DMS153 treated with DMSO at 0.1 percent for 48 hours (cell line): ENCODE measurements around the gene SGPL1.

Source experiments
- DNase-seq: peaks from one replicate; lab custom pipeline; 2025; ENCODE audit not compliant: unreplicated experiment; lab: John Stamatoyannopoulos, UW

SGPL1 gene

DNA sequence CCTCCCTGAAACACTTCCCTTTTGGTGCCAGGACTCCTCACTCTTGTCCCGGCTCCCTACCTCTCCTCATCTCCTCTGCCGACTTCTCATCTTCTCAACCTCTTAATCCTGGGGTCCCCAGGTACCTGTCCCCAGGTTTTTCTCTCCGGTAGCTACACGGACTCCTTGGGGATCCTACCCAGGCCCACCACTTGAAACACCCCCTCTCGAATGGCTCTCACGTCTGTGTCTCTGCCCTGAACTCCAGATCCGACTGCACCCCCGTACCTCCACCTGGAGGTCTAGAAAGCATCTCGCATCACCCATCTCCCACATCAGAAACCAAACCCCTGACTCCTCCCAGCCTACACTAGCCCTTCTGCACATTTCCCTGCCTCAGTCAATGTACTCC is 35.4 kb upstream of the SGPL1 start:
- no peak for DNase-seq

DNA sequence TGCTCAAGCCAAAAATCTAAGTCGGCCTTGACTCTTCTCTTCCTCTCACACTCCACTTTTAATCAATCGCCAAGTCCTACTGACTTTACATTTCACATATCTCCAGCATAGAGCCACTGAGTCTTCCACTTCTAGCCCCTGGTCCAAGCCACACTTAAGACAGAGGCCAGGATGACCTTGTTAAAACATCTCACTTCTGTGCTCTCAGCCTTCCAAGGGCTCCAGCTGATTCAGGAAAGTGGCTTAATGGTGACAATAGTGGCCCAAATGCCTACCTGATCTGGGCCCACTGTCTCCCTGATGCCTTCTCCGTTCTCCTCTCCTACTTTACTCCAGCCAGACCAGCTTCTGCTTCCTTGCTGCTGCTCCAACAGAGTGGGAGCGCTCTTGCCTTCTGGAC is 35.0 kb upstream of the SGPL1 start:
- no peak for DNase-seq

DNA sequence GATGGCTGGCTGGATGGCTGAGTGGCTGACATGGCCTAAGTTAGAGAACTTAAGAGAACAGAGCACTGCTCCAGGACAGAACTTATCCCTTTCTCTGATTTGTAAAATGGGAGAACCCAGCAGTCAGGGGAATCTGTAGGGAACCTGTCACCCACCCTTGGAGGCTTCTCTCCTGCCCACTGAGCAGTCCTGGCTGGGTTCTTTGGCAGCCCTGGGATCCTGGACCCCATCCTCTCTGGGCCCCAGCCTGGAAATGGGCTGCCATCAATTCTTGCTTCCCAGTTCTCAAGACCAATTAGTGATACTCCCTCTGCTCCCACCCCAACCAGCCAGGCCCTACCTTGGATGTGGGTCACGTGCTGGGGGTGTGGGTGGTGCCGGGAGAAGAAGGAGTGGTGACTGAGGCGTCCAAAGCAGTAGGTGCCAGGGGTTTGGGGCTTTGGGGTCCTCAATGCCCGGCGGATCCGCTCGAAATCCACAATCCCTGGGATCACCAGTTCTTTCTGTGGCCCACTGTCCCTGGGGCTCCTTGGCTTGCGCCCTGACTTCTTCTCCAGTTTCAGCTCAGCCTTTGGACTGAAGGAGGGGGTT is 34.2 kb upstream of the SGPL1 start:
- no peak for DNase-seq

DNA sequence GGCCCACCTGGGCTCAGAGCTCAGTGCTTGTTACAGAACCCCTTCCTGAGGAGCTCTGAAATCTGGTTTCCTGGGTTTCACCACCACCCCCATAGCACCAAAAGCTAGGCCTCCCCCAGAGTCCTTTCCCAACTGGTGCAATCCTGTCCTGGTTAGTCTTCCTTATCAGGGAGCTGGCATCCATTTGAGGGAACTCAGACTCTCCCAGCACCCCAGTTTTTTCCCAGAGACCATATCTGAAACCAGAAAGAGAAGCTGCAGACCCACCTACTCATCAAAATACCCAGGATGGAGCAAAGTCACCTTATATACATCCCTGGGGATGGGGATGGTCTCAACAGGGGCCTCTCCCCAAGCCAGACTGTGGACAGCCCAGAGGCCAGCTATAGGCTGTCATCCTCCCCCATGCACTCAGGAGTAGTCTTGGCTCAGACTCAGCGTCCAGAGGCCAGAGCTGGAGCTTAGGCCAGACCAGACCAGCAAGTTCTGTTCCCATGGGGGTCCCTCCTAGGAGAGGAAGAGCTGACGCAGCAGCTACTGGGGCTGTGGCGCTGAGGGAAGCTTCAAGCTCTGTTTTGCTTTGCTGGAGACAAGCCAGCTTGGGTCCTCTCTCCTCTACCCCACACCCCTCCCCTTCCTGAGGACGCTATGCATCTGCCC is 33.5 kb upstream of the SGPL1 start:
- no peak for DNase-seq

DNA sequence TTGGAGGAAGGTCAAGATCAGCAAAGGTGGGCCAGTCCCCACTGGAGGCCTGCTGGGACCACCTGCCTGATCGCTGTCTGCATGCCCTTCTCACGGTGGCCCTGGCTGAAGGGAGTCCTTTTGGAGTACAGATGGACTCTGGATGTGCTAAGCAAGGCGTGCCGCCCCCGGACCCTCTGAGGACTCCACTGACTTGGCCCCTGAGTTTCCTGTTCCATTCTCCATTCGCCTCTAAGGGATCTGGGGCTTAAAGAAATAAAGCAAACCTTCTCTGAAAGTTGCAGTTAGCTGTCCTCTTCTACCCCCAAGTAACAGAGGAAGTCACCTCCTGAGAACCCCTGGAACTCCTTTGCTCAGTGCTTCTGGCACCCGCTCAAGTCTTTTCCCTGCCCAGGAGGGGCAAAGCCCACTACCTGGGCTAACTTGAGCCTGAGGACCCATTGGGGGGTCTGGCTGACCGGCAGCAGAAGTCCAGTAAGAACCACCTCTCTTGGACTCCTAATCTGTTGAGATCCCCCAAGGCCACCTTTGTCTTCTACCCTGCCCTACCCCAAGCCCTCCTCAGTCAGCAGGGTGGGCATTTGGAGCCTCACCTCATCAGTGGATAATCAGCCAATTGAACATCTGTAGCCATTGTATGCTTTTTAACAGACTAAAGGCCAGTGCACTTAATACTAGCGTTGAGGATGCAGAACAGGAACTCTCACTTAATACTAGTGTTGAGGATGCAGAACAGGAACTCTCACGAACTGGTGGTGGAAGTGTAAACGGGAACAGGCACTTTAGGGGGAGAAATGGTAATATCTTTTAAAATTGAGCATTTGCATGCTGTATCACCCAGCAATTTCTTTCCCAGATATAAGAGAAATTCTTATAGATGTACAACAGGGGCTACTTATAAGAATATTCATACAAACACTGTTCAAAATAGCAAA is 32.7 kb upstream of the SGPL1 start:
- DNase-seq: no peak

DNA sequence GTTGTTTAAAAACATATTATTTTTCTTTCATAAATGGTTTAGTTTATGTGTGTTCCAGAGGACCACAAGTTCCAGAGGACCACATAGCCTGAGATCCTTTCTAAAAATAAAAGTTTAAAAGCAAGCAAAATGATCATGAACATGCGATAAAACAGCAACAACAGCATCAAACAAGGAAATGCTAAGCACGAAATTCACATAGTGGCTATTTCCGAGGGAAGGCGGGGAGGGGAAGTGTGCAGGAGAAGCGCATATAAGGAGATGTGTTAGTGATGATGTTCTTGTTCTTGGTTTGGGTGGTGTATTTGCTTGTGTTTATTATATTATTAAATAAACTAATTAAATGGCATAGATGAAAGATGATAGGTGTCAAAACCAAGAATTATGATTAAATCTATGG is 31.7 kb upstream of the SGPL1 start:
- no peak for DNase-seq

DNA sequence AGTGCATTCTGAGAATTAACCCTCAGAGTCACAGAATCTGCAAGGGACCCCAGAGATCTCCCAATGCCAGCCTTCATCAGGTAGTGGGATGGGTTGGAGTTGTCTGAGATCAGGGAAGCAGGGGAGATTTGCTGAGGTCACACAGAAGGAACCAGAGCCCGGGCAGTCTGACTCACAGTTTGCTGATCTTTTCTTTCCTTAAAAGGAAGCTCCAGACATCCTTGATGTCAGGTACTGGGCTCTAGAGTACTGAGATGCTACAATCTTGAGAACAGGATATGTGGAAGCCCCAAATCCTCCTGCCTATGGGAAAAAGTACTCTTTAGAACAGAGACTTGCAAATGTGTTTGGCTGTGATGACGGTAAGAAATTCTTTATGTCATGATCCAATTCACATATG is 31.3 kb upstream of the SGPL1 start:
- no peak for DNase-seq

DNA sequence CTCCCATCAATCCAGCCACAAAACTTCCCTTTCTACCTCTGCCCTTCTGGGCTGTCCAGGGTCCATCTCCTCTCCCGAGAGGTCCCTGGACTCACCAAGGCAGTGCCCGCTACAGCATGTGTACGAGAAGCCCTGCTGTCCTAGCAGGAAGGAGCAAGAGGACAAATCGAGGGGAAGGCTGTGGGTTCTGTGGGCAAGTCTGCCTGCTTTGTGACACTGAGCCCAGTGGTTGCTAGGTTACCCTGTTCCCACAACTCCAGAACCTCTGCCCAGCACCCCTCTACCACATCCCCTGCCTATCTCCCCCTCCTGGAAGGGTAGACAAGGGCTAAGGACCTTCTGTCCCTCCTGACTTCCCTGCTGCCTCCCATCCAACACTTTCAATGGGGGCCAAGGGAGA is 30.6 kb upstream of the SGPL1 start, which contains the start of gene TBATA:
TBATA (minus strand) TSS at position 188 of the 400 bp plus-strand sequence. CDS start 1,998 bp downstream, outside the sequence.
- no peak for DNase-seq

DNA sequence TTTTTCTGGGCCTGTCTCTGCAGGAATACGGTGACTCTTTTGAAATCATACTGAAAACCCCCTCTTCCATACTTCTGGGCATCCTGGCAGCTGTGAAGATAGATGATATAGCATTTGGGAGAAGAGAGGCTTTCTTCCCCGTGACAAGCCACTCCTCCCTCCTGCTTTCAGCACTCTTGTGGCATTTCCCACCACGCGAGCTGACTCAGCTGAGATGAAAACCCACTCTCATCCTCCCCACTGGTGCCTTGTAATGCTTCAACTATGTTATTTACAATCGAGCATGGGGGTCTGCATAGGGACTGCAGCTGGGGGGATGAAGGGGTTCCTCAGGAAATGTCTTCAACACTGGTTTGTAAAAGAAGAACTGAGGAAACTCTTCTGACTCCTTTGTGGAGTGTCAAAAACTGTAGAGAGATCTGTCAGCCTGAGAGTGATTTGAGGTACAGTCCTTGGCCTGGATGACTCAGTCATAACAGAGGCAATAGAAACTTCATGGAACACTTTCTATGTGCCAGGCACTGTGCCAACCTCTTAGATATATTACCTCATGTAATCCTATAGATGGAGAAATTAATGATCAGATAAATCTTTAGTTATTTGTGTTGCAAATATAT is 28.8 kb upstream of the SGPL1 start:
- no peak for DNase-seq

DNA sequence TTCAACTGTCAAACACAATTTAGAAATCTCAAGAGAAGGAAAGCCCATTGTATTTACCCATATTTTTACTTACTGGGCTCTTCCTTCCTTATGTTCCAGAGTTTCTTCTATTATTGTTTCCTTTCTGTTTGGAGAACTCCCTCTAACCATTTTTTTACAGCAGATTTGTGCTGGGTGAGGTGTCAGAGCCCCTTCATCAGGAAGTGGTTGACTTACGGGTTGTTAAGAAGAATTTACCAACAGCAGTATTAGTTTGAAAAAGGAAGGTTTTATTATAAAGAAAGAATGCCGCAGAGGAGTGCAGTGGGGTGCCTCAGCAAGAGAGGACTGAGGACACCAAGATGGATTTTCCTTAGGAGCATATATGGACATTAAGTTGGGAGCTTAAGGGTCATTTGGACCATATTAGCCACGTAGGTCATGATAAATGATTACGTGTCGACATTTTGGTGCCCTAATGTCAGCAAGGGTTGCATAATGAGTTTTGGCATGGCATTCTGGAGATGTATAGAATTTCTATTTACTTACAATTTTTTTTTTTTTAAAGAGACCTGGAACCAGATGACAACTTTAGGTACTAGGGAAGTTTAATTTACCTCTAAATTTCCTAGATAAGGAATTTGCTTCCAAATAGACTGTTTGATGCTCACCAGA is 24.2 kb upstream of the SGPL1 start:
- DNase-seq: no peak

DNA sequence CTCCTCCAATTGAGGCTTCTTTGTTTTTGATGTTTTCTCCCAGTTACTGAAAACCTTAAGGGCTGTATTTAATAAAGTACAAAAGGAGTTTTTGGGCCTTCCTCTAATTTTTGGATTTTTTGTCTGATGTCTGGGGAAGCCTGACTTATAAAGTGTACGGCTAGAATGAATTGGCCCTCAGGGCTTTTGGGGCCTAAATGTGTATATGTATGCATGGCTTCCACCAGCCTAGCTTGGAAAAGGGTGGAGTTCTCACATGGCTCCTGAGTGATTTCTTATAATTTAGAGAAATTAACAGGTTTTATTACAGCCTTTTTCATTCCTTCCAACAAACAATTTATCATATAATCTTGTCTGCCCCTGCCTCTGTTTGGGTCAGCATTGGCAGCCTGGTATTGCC is 20.1 kb upstream of the SGPL1 start:
- no peak for DNase-seq

DNA sequence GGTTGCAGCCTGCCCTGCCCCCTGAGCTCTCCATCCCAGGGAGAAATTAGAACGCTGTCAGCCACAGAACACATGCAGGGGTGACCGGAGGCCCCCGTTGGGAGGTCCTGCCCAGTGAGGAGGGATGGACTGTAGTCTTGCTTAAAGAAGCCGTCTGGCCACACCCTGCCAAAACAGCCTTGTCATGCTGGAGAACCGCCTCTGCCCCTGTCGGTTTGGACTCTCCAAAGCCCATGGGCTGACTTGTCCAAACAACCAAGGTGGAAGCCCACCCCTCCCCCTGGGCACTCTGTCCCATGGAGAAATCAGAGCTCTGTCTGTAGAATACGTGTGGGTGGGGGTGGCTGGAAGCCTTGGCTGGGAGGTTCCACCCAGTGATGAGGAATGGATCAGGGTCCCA is 17.9 kb upstream of the SGPL1 start:
- no peak for DNase-seq

DNA sequence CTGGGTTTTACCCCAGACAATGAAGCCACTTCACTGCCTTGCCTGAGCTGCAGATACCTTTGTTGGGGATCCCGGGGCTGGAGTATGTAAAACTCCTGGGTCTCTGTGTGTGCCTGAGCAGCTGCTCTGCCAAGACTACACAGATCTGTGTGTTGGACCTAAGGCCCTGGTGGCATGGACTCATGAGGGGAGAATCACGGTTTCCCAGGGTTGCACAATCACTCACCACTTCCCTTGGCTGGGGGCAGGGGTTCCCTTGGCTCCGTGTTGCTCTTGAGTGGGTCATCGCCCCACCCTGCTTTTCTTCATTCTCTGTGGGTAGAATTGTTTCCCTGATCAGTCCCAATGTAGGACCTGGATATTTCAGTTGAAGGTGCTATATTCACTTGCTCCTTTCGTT is 16.6 kb upstream of the SGPL1 start:
- DNase-seq: no peak

DNA sequence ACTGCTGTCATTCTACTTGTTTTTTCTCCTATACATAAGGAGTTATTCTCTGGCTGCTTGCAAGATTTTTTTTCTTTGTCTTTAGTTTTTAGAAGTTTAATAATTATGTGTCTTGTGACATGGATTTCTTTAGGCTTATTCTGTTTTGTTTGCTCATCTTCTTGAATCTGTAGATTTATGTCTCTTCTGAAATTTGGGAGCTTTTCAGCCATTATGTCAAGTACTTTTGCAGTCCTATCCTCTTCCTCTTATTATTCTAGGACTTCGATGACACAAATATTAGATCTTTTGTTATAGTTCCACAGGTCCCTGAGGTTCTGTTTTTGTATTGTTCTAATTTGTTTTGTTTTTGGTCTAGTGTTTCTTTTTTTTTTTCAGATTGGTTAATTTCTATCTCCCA is 13.9 kb upstream of the SGPL1 start:
- DNase-seq: no peak

DNA sequence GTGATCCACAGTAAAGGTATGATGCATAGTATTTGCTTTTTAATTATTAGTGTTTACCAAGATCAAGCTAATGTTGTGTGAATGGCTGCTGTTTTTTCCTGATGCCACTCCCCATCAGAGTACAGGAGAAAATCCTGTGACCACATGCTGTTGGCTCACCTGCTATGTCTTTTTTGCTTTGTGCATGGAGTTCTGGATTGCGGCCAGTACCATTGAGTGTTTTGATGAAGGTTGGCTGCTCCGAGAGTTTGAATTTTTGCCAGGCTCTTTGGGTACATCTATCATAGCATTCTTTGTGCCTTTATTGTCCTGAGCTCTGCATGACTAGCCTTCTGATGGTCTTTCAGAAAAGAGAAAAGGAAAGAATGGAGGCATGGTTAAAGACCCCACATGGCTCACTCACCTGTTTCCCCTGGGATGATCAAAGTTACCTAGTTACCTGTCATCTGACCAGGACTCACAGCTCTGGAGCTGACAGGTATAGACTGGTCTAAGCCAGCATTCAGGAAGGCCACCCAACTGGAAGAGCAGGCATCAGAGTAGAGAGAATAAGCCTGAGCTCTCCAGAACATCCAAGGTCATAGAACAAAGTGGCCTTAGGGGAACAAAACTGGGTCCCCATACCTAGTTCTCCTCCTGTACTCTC is 11.8 kb upstream of the SGPL1 start:
- DNase-seq: peak; percentile 97

DNA sequence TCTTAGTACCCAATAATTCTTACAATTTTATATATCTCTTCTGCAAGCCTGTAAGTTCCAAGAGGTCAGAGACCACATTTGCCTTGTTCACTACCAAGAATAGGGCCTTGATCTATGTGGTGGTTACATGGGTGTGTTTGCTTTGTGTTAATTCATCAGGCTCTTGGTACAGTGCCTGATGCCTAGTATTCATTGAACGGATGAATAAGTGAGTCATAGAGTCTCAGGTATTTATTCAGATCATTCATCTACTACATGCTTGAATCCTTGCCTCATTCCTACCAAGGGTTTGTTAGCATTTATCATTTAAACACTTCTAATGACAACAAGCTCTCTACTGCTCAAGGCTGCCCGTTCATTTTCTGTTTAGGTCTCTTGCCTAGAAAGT is 11.3 kb upstream of the SGPL1 start:
- DNase-seq: no peak

DNA sequence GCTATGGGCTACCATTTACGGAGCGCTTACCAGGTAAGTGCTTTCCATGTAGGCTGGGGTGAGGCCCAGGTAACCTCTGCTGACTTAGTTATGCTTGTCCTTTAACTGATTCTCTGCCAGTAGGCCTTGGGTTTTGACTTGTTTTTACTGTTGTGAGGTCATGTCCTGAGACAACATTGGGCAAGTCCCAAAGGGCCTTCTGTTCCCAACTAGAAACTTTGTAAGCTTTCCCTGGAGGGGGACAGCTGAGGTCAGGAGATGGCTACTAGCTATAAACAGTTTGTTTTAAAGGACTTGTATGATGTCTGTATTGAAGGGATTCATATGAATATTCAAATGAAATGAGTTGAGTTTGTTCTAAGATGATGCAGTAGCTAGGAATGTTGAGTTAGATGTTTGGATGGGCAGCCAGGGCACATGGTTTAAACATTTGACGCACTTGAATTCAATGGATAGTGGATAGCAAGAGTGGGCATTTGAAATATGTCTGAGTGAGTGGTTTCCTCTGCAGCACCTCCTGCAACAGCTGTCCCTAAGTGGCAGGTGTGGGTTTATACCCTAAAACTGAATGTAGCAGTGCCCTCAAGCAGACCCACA is 10.0 kb upstream of the SGPL1 start:
- DNase-seq: no peak

DNA sequence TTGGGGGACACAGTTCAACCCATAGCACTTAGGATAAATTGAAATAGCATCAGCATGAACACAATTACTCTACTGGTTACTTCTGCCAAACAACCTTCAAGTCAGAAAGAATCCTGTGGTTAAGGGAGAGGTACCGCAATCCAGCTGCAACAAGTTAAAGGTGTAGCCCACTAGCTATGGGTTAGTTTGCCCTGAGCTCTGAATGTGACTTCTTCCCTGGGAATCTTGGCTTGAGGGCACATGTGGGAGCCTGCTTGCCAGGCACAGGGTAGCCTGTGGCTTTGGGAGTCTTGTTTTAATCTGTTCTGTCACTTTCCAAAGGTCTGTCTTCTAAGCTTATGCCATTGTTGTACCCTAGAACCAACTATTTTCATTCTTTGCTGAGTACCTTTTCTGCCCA is 8.9 kb upstream of the SGPL1 start:
- DNase-seq: no peak

DNA sequence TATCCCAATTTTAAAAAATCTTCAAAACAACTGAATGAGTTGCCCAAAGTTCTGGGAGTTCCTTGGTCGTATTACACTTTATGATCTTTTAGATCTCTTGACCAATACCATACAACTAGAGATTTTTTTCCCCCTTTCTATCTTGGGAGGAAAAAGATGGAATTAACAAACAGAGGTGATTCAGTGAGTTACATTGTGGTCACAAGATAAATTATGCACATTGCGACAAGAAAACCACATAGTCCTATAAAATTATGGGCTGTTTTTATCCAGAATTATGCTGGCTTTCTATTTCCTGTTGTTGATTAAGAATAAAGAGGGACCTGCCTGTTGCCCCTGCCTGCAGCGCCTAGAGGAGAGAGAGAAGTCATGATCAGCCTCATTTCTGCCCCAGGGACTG is 8.2 kb upstream of the SGPL1 start:
- no peak for DNase-seq

DNA sequence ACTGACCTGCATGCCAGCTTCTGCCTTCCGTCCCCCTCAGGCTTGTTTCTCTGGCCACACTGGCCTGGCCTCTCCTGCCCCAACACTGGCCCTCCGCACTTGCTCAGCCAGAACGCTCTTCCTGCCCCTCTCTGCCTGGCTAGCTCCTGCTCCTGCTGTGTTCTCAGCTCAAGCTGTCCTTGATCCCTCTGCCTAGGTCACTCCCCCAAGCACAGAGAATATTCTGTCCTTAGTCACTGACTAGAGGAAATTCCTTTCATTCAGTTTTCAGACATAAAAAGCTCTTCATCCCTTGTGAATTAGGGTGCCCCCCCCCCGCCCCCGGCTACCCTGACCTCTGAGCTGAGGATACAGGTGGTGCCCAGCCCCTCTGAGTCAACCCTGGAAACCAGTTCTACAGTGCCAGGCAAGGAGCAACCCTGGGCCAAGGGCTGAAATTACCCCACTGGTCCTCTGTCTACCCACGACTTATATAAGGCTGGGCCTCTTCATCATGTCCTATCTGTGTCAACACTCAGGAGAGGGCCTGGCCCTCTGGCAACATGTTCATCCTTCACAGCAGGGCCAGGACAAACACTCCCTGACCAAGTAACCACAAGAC is 6.6 kb upstream of the SGPL1 start:
- no peak for DNase-seq
